Tibial nerve (tissue), 4 donors: ENCODE data around the gene SH3BP4. TPM values are rescaled to one million over a fixed set of nuclear protein-coding genes. Genes with fewer than 3 reads are reported as not detected.

ENCODE experiments used
- DNase-seq, 2 donors: peaks; one replicate each; pipeline ENCODE4 v3.0.0-alpha.2; 2019; ENCODE audit warnings: low spot score in 2 of 2
- H3K27ac ChIP-seq, 4 donors: fragments of 200-600 bp; sonication (generic) in 3 of 4; one replicate each; pipeline ENCODE4 v1.5.1; 2017 to 2019; ENCODE audit warnings: mild to moderate bottlenecking in 1 of 4
- H3K27me3 ChIP-seq, 2 donors: fragments of 200-600 bp; sonication (generic) in 1 of 2; one replicate each; pipeline versions ENCODE4 v1.5.1 to v1.6.0; 2017 to 2019
- H3K36me3 ChIP-seq, 3 donors: fragments of 200-600 bp; sonication (generic); one replicate each; pipeline ENCODE4 v1.5.1; 2018 to 2019
- H3K4me1 ChIP-seq, 4 donors: fragments of 200-600 bp; sonication (generic) in 3 of 4; one replicate each; pipeline ENCODE4 v1.5.1; 2017 to 2019
- H3K4me3 ChIP-seq, 4 donors: fragments of 200-600 bp; sonication (generic) in 3 of 4; one replicate each; pipeline ENCODE4 v1.5.1; 2017 to 2019; ENCODE audit warnings: mild to moderate bottlenecking in 1 of 4, moderate library complexity in 1 of 4
- H3K9me3 ChIP-seq, 4 donors: fragments of 200-600 bp; sonication (generic) in 3 of 4; one replicate each; pipeline ENCODE4 v1.5.1; 2017 to 2019
- CTCF ChIP-seq, 5 experiments: fragments of 200-600 bp in 3 of 5; fragments of 450-650 bp in 2 of 5; sonication (generic) in 3 of 5; IDR thresholded peaks; one replicate each; pipeline ENCODE4 v1.5.1; 2016 to 2019; ENCODE audit warnings: antibody characterized with exemption in 5 of 5, mild to moderate bottlenecking in 3 of 5, moderate library complexity in 2 of 5
- EP300 ChIP-seq, 2 donors: sonication (generic); formaldehyde crosslinking; IDR thresholded peaks; one replicate each; pipeline ENCODE4 v1.6.1; 2017; ENCODE audit warnings: antibody characterized with exemption in 2 of 2, mild to moderate bottlenecking in 1 of 2
- POLR2A ChIP-seq, 2 donors: fragments of 450-650 bp; IDR thresholded peaks; one replicate each; pipeline ENCODE4 v1.6.1; 2017; ENCODE audit warnings: antibody characterized with exemption in 2 of 2, mild to moderate bottlenecking in 2 of 2, moderate library complexity in 2 of 2
- WGBS, 2 donors: methylation state at CpG; one replicate each; pipeline ENCODE4 v1.1.5; 2018; 5-methylcytosine and 5-hydroxymethylcytosine counted together
- total RNA-seq, 4 donors: library from RNA; depleted of rRNA; stranded (reverse); fragments of >200 nt; gene quantifications; one replicate each; pipeline ENCODE4 v1.1.0, GENCODE V29; 2016

The SH3BP4 gene
- total RNA-seq, 4 donors from 2014 or later = 19.2 to 31.8 (median 24.3) TPM

- Histone ChIP-seq H3K27ac (peak overlapping the region; percentile 53 to 88 (median 80)), H3K27me3 (peaks cover 0 to 21% of the 10 kb centered on the region in 2 donors), H3K4me1 (peaks cover 0 to 42% (median 6%) of the 10 kb centered on the region in 4 donors), H3K9me3 (no peaks in the 10 kb centered on the region), H3K4me3 (peak overlapping the region; percentile 54 to 92 (median 76)), H3K36me3 (no peaks in the 10 kb centered on the region)
- TF ChIP-seq POLR2A (IDR thresholded peaks at IDR 0.05) (no peak), CTCF (IDR thresholded peaks at IDR 0.05) (no peak), EP300 (IDR thresholded peaks at IDR 0.05) (no peak)
- WGBS, 2 donors = 13 to 17% methylated on average over 44 to 56 of the region's 59 CpGs
- no peak for DNase-seq
Observed at GRCh38 chr2:234950730-234951663, 820 bp upstream of the SH3BP4 start.

DNA sequence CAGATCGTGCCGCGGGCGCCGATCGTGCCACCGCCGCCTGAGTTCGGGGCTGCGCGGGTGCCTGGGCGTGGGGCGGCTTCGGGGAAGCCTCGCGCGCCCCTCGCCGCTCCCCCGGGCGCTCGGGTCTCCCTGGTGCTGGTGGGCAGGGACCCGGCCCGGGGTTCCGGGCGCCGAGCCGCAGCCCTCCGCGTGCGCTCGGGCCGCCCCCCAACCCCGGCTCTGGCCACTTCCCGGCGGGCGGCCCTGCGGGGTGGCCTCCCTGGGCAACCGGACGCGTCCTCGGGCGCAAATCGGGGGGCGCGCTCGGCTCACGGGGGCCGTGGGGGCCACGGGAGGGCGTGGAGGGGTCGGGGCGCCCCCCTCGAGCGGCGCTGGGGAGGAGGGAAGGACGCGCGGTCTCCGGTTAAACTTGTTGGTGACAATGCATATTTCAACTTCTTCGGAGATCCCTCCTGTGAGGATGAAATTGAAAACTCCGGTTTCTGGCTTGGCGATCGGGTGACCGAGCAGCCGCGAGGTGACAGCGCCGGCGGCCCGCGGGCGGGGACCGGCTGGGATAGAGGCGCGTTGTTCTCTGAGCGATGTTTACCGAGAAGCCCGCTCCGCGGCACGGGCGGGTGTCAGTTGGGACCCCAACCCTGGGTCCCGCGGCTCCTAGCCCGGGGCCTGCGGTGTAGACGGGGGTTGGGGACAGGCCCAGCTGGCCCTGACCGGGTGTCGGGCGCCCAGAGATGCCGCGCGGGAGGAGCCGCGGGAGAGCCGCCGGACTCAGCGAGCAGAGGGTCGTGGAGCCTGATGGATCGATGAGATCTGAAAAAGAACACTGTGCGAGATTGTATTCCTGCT lies 676 bp downstream of the SH3BP4 start:
- DNase-seq = no peak
- H3K4me1 ChIP-seq = peaks cover 0 to 49% (median 6%) of the 10 kb centered on the region in 4 donors
- peak overlapping the region; percentile 47 to 86 (median 60) for H3K4me3 ChIP-seq
- no peaks in the 10 kb centered on the region for H3K36me3 ChIP-seq
- H3K27me3 ChIP-seq = peaks cover 0 to 21% of the 10 kb centered on the region in 2 donors
- WGBS, 2 donors = 2 to 3% methylated on average over 37 to 62 of the region's 102 CpGs
- TF ChIP-seq POLR2A (IDR thresholded peaks at IDR 0.05) = no peak
- TF ChIP-seq EP300 (IDR thresholded peaks at IDR 0.05) = peak in 1 of 2 donors; percentile 37
- no peak for TF ChIP-seq CTCF (IDR thresholded peaks at IDR 0.05)
- H3K9me3 ChIP-seq = no peaks in the 10 kb centered on the region
- peak overlapping the region; percentile 68 to 84 (median 82) for H3K27ac ChIP-seq

- Histone ChIP-seq H3K36me3 (no peaks in the 10 kb centered on the region), H3K27me3 (peaks cover 0 to 21% of the 10 kb centered on the region in 2 donors), H3K4me1 (peaks cover 0 to 51% (median 6%) of the 10 kb centered on the region in 4 donors), H3K9me3 (no peaks in the 10 kb centered on the region), H3K4me3 (peak overlapping the region; percentile 47 to 86 (median 60)), H3K27ac (peak overlapping the region in 3 of 4 donors; percentile 79 to 84 (median 84))
- no peak for DNase-seq
- WGBS, 2 donors = 42 to 43% methylated on average over 20 of the region's 20 CpGs
- no peak for TF ChIP-seq POLR2A (IDR thresholded peaks at IDR 0.05)
- peak in 1 of 2 donors; percentile 5 for TF ChIP-seq EP300 (IDR thresholded peaks at IDR 0.05)
Observed at GRCh38 chr2:234953116-234954031, 1.6 kb downstream of the SH3BP4 start.

- Histone ChIP-seq H3K9me3 (no peaks in the 10 kb centered on the region), H3K4me1 (peaks cover 0 to 51% (median 6%) of the 10 kb centered on the region in 4 donors), H3K4me3 (peak overlapping the region in 1 of 4 donors; percentile 66), H3K36me3 (no peaks in the 10 kb centered on the region), H3K27me3 (peaks cover 0 to 21% of the 10 kb centered on the region in 2 donors), H3K27ac (peak overlapping the region in 2 of 4 donors; percentile 84)
- no peak for DNase-seq
- TF ChIP-seq POLR2A (IDR thresholded peaks at IDR 0.05) (no peak), EP300 (IDR thresholded peaks at IDR 0.05) (no peak), CTCF (IDR thresholded peaks at IDR 0.05) (no peak)
- WGBS, 2 donors = 53 to 54% methylated on average over 8 of the region's 8 CpGs
Observed at GRCh38 chr2:234954551-234954992, 2.8 kb downstream of the SH3BP4 start.
